ENCODE results near the gene CNGA4.
"Not testable (repeated sequence)": the region's sequence is repeated elsewhere in the genome, so short reads cannot be mapped to it uniquely, and the experiment has no call there.

The CNGA4 gene

GRCh38 chr11:6225896-6226295 is 13.0 kb upstream of the CNGA4 start:
- DNase-seq: no peak

- no peak for DNase-seq
Measured at GRCh38 chr11:6228520-6228919, 10.4 kb upstream of the CNGA4 start.

DNA sequence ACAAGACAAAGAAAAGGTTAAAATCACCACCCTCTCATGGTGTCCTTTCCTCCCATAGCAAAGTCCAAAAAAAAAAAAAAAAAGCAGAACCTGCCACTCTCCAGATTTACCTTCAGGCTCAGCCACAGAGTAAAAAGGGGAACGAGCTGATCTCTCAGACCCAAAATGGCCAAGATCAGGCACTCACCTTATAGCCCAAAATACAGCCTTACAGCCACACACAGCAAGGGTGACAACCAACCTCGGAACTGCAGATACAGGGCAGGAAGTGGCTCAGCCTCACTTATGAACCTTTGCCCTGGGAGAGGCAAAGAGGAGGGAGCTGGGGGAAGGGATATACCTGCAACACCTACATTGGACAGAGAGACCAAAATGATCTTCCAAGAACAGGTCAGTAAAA is 9.0 kb upstream of the CNGA4 start:
- DNase-seq: no peak

- DNase-seq: no peak
Measured at GRCh38 chr11:6232899-6233298, 6.0 kb upstream of the CNGA4 start.

- peak in 1 of 2 experiments; percentile 5 for DNase-seq
Measured at GRCh38 chr11:6233984-6234386, 4.9 kb upstream of the CNGA4 start.

- peak; percentile 98 to 99 for DNase-seq
Measured at GRCh38 chr11:6234387-6235107, 4.3 kb upstream of the CNGA4 start, which contains the start of gene FHIP1B. Gene FHIP1B (minus strand): TSS chr11:6234636. CDS start chr11:6224516, 10,120 bp downstream.

DNA sequence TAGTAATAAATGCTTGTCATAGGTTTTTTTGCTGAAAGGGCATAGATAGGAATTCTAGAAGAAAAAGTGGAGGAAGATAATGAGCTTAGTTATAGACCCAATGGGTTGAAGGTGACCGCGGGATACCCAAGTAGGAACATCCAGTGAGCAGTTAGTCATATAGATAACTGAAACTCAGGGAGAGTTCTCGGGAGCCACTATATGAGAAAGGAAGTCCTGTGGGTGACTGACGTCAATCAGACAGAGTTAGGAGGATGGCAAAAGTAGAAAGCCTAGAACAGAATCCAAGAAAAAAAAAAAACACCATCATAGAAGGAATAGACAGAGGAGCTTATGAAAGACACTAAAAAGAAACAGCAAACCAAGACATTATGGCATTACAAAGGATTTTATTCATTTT is 1.6 kb upstream of the CNGA4 start:
- no peak for DNase-seq

DNA sequence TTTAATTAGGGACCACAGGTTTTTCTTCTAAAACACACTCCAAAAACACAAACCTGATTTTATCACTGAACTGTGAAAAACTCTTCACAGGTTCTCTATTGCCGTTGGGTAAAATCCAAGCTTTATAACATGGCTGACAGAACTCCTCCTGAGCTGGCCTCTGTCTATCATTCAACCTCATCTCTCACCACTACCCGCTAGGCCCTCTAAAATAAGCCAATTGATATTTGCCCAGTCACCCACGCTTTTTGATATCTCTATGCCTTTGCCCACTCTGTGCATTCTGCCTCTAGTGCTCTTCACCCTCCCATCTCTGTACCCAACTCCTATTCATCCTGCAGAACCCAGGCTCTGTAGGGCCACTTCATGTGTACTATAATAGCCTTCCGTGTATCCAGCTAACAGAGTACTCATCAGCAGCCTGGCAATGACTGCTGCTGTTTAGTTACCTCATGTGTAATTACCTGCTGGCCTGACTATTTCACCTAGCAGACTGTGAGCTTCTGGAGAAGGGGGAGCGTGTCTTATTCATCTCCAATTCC is 1.1 kb upstream of the CNGA4 start:
- DNase-seq: no peak

DNA sequence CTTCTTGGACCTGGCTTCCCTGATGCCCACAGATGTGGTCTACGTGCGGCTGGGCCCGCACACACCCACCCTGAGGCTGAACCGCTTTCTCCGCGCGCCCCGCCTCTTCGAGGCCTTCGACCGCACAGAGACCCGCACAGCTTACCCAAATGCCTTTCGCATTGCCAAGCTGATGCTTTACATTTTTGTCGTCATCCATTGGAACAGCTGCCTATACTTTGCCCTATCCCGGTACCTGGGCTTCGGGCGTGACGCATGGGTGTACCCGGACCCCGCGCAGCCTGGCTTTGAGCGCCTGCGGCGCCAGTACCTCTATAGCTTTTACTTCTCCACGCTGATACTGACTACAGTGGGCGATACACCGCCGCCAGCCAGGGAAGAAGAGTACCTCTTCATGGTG is 1.2 kb downstream of the CNGA4 start:
- no peak for DNase-seq

DNA sequence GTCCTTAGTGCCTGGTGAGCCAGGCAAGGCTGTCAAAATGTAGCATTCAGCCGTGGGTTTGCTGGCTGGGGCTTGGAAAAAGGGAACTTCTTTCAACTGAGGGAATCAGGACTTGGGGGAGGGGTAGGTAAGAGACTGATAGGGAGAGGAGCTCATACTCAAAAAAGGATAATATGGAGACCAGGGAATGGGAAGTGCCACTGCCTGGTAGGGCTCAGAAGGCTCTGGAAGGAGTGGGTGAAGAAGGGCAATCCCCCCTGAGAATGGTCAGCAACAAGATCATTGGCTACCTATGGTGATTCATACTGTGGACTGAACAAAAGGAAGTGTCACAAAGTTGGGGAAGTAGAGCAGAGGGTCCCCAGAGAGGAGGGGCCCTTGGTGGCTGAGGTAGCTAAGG is 1.9 kb downstream of the CNGA4 start:
- DNase-seq: no peak

DNA sequence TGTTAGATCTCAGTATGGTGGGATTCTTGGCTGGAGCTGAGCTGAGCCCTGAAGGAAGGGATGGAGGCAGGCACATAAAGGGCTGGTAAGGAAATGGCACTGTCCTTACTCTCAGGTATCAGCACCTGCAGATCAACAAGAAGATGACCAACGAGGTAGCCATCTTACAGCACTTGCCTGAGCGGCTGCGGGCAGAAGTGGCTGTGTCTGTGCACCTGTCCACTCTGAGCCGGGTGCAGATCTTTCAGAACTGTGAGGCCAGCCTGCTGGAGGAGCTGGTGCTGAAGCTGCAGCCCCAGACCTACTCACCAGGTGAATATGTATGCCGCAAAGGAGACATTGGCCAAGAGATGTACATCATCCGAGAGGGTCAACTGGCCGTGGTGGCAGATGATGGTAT is 2.4 kb downstream of the CNGA4 start:
- no peak for DNase-seq

GRCh38 chr11:6245536-6245935 is 6.6 kb downstream of the CNGA4 start:
- DNase-seq: no peak

DNA sequence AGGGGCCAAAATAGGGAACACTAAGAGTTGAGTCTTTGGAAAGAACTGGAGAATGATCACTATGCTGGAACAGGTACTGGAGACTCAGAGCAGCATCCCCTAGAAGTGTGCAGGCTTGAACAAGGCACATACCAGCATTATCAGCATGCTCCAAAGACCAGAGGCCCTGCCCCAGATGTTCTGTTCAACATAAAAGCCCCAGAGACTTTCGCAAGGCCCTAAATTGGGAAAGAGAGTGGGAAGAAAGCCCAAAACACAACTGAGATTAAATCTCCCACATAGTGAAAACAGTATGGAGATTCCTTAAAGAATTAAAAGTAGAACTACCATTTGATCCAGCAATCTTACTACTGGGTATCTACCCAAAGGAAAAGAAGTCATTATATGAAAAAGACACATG is 9.4 kb downstream of the CNGA4 start:
- no peak for DNase-seq

GRCh38 chr11:6248897-6249296 is 10.0 kb downstream of the CNGA4 start:
- DNase-seq: not testable (repeated sequence)

DNA sequence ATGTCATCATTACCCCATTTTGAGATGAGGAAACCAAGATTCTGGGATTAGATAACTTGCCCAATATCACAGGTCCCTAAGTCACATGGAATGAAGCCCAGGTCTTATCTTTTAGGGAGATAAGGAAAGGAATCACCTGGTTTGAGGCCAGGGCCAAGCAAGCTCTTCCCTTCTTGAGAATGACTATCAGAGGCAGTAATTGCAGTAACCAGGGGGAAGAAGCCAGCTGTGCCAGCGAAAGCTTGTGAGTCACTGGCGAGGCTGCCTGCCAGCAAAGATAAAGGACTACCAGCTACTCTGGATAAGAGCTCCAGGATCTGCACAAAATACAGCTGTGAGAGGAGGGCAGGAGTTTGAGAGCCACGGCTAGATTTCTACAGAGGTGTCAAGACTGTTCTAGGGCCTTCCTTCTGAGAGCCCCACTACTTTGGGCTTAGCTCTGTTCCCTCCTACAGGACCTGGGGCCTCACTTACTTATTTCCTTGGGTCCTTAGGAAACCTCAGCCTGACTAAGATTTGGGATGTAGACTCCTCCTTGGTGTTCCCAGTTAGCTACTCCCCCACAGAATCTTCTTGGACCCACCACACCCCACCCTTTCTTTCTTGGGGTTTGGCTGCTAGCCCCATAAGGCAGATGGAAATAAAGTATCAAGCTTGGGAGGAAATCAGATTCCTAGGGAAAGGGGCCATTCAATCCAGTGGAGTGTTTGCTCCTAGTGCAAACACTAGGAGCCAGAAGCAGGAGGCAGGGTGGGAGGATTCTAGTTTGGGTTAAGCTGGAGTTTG is 11.1 kb downstream of the CNGA4 start:
- peak; percentile 12 to 51 for DNase-seq

DNA sequence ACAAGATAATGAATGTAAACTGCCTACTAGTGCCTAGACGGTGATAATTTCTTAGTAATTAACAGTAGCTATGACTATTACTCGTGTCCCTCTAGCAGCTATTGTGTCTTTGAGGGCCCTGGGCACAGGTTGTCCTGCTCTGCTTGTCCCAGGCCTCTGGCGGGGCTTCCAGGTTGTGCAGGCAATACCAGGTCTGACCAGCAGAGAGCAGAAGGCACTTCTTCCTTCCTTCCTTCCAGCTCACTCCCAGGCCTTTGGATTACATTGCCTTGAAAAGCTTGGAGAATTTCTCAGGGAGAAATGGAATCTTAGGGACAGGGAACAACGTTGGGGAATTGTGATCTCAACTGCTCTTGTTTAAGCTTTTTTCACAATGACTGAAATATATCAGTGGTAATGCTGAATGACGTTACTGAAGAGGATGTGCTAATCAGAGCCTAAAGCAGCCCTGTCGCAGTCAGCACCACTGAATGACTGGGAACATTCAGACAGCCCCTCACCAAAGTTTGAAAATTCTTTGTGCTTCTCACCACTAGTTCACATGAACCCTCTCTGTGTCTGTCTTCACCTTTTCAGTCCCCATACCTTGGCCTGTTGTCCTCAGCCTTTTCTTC is 12.3 kb downstream of the CNGA4 start:
- peak in 1 of 2 experiments; percentile 57 for DNase-seq

DNA sequence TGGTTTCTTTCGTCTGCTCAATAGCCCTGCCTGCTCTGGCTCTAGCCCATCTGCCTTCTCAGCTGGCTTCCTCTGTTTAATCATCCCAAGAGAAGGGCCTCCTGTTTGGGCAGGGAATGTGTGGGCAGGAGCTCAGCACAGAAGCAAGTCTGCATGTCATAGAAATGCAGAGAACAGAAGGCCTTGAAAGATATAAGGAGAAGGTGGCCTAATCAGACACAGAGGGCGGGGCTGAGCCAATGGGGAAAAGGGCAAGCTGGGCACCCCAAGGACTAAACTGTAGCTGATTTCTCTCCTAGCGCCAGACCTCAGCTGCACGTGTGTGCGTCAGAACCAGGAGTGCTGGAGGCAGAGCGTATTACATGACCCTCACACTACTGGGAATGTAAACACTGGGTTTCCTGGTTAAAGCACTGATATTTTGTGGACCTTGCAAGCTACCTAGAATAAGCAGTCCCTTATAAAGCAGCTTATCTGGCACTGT is 13.1 kb downstream of the CNGA4 start:
- no peak for DNase-seq

GRCh38 chr11:6253197-6253596 is 14.3 kb downstream of the CNGA4 start:
- no peak for DNase-seq

GRCh38 chr11:6258141-6258540 is 19.3 kb downstream of the CNGA4 start:
- no peak for DNase-seq

DNA sequence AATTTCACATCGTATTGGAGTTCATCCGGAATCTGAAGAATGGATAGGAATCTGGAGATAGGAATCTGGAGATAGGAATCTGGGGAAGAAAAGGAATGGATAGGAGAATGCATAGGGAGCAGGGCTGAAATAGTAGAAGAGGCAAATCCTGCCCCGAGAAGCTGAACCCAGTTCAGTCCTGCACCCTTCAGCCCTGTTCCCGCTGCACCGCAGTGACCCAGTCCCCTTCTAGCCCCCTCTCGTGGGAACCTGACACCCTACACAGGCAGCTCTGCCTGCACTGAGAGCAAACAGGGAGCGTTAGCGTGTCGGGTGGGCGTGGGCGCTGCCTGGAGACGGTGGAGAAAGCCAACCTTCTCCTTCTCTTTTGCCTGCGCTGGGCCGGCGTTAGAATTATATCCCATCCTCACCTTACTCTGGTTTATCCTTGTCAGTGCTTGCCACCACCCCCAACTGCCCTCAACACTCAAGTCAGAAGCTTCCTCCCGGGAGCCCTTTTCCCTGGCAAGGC is 19.7 kb downstream of the CNGA4 start:
- no peak for DNase-seq

DNA sequence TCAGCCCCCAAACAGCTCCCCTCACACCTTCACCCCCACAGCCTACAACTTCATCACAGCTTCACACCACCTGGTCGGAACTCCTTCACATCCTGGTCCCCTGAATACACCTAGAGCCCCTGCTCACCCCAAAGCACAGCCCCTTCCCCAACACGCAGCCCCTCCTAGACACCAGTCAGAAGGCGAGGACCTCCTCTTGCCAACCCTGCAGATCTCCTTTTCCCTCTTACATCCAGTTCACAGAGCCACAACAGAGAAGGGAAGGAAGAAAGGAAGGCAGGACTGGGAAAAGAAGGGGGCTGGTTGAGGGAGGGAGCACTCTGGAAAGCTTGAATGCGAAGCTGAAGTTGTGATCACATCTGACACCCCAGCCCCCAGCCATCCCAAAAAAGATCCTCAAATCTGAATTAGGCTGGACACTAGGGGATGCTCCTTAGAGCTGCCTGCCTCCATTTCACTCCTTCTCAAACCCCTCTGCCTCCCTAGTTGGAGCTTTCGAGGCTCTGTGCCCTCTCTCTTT is 21.4 kb downstream of the CNGA4 start:
- no peak for DNase-seq

DNA sequence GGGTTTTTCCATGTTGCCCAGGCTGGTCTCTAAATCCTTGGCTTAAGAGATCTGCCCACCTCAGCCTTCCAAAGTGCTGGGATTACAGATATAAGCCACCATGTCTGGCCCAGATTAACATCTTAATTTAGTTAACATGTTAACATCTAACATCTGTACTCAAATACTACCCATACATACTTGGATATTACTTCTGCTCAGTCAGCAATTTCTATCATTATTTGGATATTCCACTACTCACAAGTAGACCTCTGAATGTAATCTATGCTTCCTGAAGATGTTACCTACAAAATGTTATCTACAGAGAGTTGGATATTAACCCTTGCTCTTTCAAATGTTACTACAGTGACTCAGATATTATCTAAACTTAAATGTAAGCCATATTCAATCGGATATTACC is 24.8 kb downstream of the CNGA4 start:
- no peak for DNase-seq

- no peak for DNase-seq
Measured at GRCh38 chr11:6268820-6269219, 29.9 kb downstream of the CNGA4 start.

Data from SW 1271 (cell line).